Sigmoid colon (tissue), 4 donors: ENCODE measurements around the gene ZNF385C.

Experiments
- CTCF ChIP-seq, 4 experiments: fragments of 450-650 bp in 3 of 4; fragments of 200-600 bp in 1 of 4; IDR thresholded peaks; one replicate each; pipeline ENCODE4 v1.5.1; 2016 to 2019; ENCODE audit warnings: antibody characterized with exemption in 4 of 4, mild to moderate bottlenecking in 3 of 4, moderate library complexity in 2 of 4
- POLR2A ChIP-seq, 2 donors: fragments of 450-650 bp; IDR thresholded peaks; one replicate each; pipeline ENCODE4 v1.6.1; 2016; ENCODE audit warnings: antibody characterized with exemption in 2 of 2, mild to moderate bottlenecking in 2 of 2, moderate library complexity in 2 of 2
- POLR2AphosphoS5 ChIP-seq, 4 donors: sonication (generic); formaldehyde crosslinking; IDR thresholded peaks; one replicate each; pipeline ENCODE4 v1.6.1; 2017; ENCODE audit warnings: antibody characterized with exemption in 4 of 4

GRCh38 chr17:42094375-42095069, 3.8 kb downstream of the ZNF385C start:
- TF ChIP-seq CTCF (IDR thresholded peaks at IDR 0.05) (no peak), POLR2A (IDR thresholded peaks at IDR 0.05) (no peak), POLR2AphosphoS5 (IDR thresholded peaks at IDR 0.05) (no peak)
